Stimulated activated CD4-positive, alpha-beta T cell treated with anti-CD3 and anti-CD28 coated beads, TNF-alpha, amount 100 ng/mL, for 48 hours (primary cell): ENCODE data around the gene TSPY2.
"Not testable (repeated sequence)": the region's sequence is repeated elsewhere in the genome, so short reads cannot be mapped to it uniquely, and the experiment has no call there.

Source experiments
- DNase-seq, 3 donors: peaks; one replicate each; pipeline ENCODE4 v3.0.0-alpha.2; 2020; ENCODE audit warnings: low read depth in 3 of 3

The TSPY2 gene, protein sequence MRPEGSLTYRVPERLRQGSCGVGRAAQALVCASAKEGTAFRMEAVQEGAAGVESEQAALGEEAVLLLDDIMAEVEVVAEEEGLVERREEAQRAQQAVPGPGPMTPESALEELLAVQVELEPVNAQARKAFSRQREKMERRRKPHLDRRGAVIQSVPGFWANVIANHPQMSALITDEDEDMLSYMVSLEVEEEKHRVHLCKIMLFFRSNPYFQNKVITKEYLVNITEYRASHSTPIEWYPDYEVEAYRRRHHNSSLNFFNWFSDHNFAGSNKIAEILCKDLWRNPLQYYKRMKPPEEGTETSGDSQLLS

GRCh38 chrY:6245923-6246322 is at the start of gene TSPY2:
Gene TSPY2, plus strand, starts transcription at chrY:6246223. Its CDS starts 46 bp downstream, at chrY:6246269.
- not testable (repeated sequence) for DNase-seq

DNA sequence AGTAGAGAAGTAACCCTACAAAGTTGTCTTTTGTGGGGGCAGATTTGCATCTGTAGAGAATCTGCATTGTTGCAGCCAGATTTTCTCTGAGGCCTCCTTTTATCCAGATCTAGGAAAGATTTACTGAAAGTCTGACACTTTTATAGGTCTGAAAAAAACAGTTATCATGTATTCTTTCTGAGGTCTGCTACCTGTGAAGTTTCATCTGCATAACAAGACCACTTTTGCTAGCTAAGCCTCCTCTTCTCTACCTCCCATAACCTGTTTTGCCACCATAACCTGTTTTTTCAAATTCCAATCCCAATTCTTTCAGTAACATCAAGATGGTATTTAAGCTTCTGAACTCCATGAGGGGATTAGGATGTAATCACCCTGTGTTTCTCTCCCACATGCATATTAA is 36.5 kb upstream of the TSPY2 start:
- not testable (repeated sequence) for DNase-seq

- not testable (repeated sequence) for DNase-seq
Observed at GRCh38 chrY:6217045-6217444, 29.0 kb upstream of the TSPY2 start.

GRCh38 chrY:6269839-6270238 is 23.8 kb downstream of the TSPY2 start:
- DNase-seq: not testable (repeated sequence)
